HPDE6-E6E7 (cell line): ENCODE results near the gene UBE3D.
"Not testable (repeated sequence)": the region's sequence is repeated elsewhere in the genome, so short reads cannot be mapped to it uniquely, and the experiment has no call there.

Experiments used
- DNase-seq: peaks from one replicate; pipeline ENCODE4 v3.0.0; 2011; ENCODE audit warnings: missing footprints; ENCODE audit errors: extremely low spot score

UBE3D gene

GRCh38 chr6:82872185-82872584 is 193.5 kb downstream of the UBE3D start:
- DNase-seq: no peak

GRCh38 chr6:82870582-82871172 is 195.0 kb downstream of the UBE3D start:
- no peak for DNase-seq

GRCh38 chr6:82869493-82869892 is 196.1 kb downstream of the UBE3D start:
- DNase-seq: no peak

- no peak for DNase-seq
Measured at GRCh38 chr6:82867946-82868345, 197.7 kb downstream of the UBE3D start.

GRCh38 chr6:82866446-82866845 is 199.2 kb downstream of the UBE3D start:
- DNase-seq: no peak

- DNase-seq: no peak
Measured at GRCh38 chr6:82865461-82865860, 200.2 kb downstream of the UBE3D start.

- no peak for DNase-seq
Measured at GRCh38 chr6:82863781-82864180, 201.9 kb downstream of the UBE3D start.

- DNase-seq: no peak
Measured at GRCh38 chr6:82862543-82862942, 203.1 kb downstream of the UBE3D start.

GRCh38 chr6:82861121-82861520 is 204.5 kb downstream of the UBE3D start:
- no peak for DNase-seq

- not testable (repeated sequence) for DNase-seq
Measured at GRCh38 chr6:82856077-82856476, 209.6 kb downstream of the UBE3D start.

- DNase-seq: not testable (repeated sequence)
Measured at GRCh38 chr6:82852904-82853303, 212.7 kb downstream of the UBE3D start.

- no peak for DNase-seq
Measured at GRCh38 chr6:82843291-82843885, 222.3 kb downstream of the UBE3D start.

- DNase-seq: no peak
Measured at GRCh38 chr6:82842721-82843120, 222.9 kb downstream of the UBE3D start.
